COLO668 (cell line): ENCODE results near the gene CIB1.
A peak's percentile ranks its signal among the peaks of the same experiment; 100 is the strongest.
"Not testable (repeated sequence)": the region's sequence is repeated elsewhere in the genome, so short reads cannot be mapped to it uniquely, and the experiment has no call there.

ENCODE experiments used
- DNase-seq: peaks from one replicate; lab custom pipeline; 2025; ENCODE audit not compliant: unreplicated experiment; lab: John Stamatoyannopoulos, UW

Gene CIB1

GRCh38 chr15:90201130-90201943 lies 32.4 kb downstream of the CIB1 start, which contains the start of gene SEMA4B:
Gene SEMA4B, plus strand, starts transcription at chr15:90201330. Its CDS starts 249 bp downstream, at chr15:90201579.
- peak; percentile 85 for DNase-seq

GRCh38 chr15:90200534-90201129 lies 33.1 kb downstream of the CIB1 start:
- DNase-seq, result no peak

GRCh38 chr15:90194655-90195054 lies 39.1 kb downstream of the CIB1 start:
- no peak for DNase-seq

GRCh38 chr15:90192961-90193786 lies 40.6 kb downstream of the CIB1 start:
- no peak for DNase-seq

- peak; percentile 93 for DNase-seq
These were observed 41.8 kb downstream of the CIB1 start for GRCh38 chr15:90191794-90192509.

- DNase-seq, result no peak
These were observed 42.4 kb downstream of the CIB1 start for GRCh38 chr15:90191344-90191687.

GRCh38 chr15:90190606-90191343 lies 43.0 kb downstream of the CIB1 start:
- peak; percentile 58 for DNase-seq

GRCh38 chr15:90189781-90190467 lies 43.8 kb downstream of the CIB1 start:
- DNase-seq, result no peak

- DNase-seq, result no peak
These were observed 44.6 kb downstream of the CIB1 start for GRCh38 chr15:90188914-90189748.

GRCh38 chr15:90188065-90188464 lies 45.7 kb downstream of the CIB1 start:
- DNase-seq, result not testable (repeated sequence)

- no peak for DNase-seq
These were observed 46.4 kb downstream of the CIB1 start for GRCh38 chr15:90187257-90187868.

- DNase-seq, result peak; percentile 93
These were observed 48.7 kb downstream of the CIB1 start for GRCh38 chr15:90184786-90185704.

- DNase-seq, result peak; percentile 53
These were observed 49.5 kb downstream of the CIB1 start for GRCh38 chr15:90184119-90184785.

GRCh38 chr15:90181776-90182175 lies 52.0 kb downstream of the CIB1 start:
- no peak for DNase-seq
